Stimulated activated CD4-positive, alpha-beta T cell treated with anti-CD3 and anti-CD28 coated beads, Interleukin-15, amount 100 ng/mL, for 1 hour (primary cell): Measurements from ENCODE around the gene TMEM222.

Source experiments
- DNase-seq, 2 donors: peaks; one replicate each; pipeline ENCODE4 v3.0.0-alpha.2; 2020; ENCODE audit warnings: low read depth in 1 of 2, low spot score in 1 of 2

Gene TMEM222

GRCh38 chr1:27358038-27358927 is 36.3 kb downstream of the TMEM222 start:
- DNase-seq = no peak

- no peak for DNase-seq
These were observed 37.0 kb downstream of the TMEM222 start for GRCh38 chr1:27358928-27359313.

GRCh38 chr1:27359822-27360158 is 37.8 kb downstream of the TMEM222 start:
- no peak for DNase-seq

GRCh38 chr1:27360159-27361043 is 38.4 kb downstream of the TMEM222 start:
- peak in 1 of 2 donors; percentile 12 for DNase-seq

- no peak for DNase-seq
These were observed 39.1 kb downstream of the TMEM222 start for GRCh38 chr1:27361044-27361402.

- DNase-seq = no peak
These were observed 39.6 kb downstream of the TMEM222 start for GRCh38 chr1:27361553-27361952.

GRCh38 chr1:27363766-27364695 is 42.1 kb downstream of the TMEM222 start:
- DNase-seq = no peak

- DNase-seq = no peak
These were observed 42.9 kb downstream of the TMEM222 start for GRCh38 chr1:27364696-27365371.

- DNase-seq = peak; percentile 59 to 68
These were observed 43.6 kb downstream of the TMEM222 start for GRCh38 chr1:27365372-27366112.

GRCh38 chr1:27366113-27366410 is 44.1 kb downstream of the TMEM222 start:
- DNase-seq = peak in 1 of 2 donors; percentile 37

GRCh38 chr1:27366411-27367159 is 44.6 kb downstream of the TMEM222 start, which contains the start of gene MAP3K6:
Gene MAP3K6 (minus strand): TSS chr1:27366961. CDS start chr1:27366597, 364 bp downstream.
- DNase-seq = no peak

- no peak for DNase-seq
These were observed 45.2 kb downstream of the TMEM222 start for GRCh38 chr1:27367160-27367650.

GRCh38 chr1:27368869-27369582 is 47.1 kb downstream of the TMEM222 start:
- no peak for DNase-seq

- DNase-seq = no peak
These were observed 50.3 kb downstream of the TMEM222 start for GRCh38 chr1:27372022-27372807.

GRCh38 chr1:27372808-27373690 is 51.1 kb downstream of the TMEM222 start:
- DNase-seq = no peak

- no peak for DNase-seq
These were observed 52.6 kb downstream of the TMEM222 start, which contains the start of gene FCN3 for GRCh38 chr1:27374362-27375086. Gene FCN3 (minus strand): TSS chr1:27374824. CDS start chr1:27374818, 6 bp downstream.
